ENCODE data around the gene ALDH1L1.

The ALDH1L1 gene

DNA sequence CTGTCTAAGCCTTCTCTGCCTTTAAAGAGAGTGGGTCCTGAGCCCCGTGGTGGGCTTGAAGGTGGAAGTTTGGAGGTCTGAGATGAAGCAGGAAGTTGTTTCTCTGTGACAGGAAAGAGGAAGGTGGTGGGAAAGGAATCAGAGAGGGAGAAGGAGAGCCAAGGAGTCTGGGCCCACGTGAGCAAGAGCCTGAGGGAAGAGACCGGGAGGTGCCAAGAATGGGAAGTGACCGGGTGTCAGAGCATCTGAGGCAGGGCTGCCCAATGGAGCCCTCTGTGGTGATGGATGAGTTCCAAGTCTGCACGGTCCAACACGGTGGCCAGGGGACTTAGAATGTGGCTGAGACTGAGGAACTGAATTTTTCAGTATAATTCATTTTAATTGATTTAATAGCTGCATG is 24.6 kb downstream of the ALDH1L1 start:
- no peak overlapping the region for H3K4me3 ChIP-seq (ENCODE audit: low read length)
- DNase-seq (ENCODE audit: low read depth) = no peak
- TF ChIP-seq CTCF (conservative IDR thresholded peaks at IDR 0.05; ENCODE audit: low read length) = no peak

DNA sequence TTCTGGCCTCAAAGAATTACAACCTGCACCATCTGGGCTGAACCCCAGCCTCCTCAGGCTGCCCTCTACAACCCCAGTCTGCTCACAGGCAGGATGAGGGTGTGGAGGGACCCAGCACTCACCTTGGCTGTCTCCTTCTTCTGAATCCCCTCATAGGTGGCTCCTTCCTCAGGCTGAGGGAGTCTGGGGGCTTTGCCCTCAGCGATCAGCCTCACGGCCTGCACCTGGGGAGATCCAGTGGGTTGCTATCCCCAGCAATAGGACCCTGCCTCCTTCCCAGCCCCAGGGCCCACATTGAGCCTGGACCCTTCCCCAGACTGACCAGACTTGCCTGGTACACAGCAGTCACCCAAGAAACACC is 25.1 kb downstream of the ALDH1L1 start:
- TF ChIP-seq CTCF (conservative IDR thresholded peaks at IDR 0.05; ENCODE audit: low read length) = no peak

GRCh38 chr3:126154391-126155279 is 25.8 kb downstream of the ALDH1L1 start:
- no peak for DNase-seq (ENCODE audit: low read depth)
- no peak for TF ChIP-seq CTCF (conservative IDR thresholded peaks at IDR 0.05; ENCODE audit: low read length)
- H3K4me3 ChIP-seq (ENCODE audit: low read length) = no peak overlapping the region

More for the DNA sequence above, 25.1 kb downstream of the ALDH1L1 start:
- no peak for DNase-seq (ENCODE audit: low read depth)
- no peak overlapping the region for H3K4me3 ChIP-seq (ENCODE audit: low read length)

DNA sequence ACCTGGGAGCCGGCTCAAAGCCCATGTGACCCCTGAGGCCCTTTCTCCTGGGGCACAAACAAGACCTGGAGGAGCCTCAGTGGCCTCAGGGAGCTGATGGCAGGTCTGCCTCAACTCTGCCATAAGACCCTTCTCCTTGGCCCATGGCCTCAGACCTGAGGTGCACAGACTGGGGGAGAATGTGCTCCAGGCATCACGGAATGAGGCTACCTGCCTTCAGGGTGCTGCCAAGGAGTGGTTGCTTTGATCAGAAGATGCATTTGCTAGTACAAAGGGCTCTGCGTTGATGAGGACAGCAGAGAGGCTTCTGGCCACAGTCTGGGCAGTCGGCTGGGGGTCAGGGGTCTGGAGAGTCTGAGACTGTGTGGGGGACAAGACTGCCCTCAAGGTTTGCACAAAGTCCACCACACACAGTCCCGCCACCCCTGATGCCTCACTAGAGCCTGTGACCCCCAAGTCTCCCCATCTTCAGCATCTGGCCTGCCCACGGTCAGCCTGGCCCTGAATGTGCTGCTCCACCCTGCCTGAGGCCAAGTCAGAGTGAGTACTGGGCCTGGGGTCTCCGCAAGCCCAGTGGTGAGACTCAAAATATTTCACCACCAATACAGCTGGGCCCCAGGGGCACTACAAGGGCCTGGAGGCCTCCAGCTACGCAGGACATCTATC is 26.6 kb downstream of the ALDH1L1 start:
- no peak for DNase-seq (ENCODE audit: low read depth)
- H3K4me3 ChIP-seq (ENCODE audit: low read length) = no peak overlapping the region
- no peak for TF ChIP-seq CTCF (conservative IDR thresholded peaks at IDR 0.05; ENCODE audit: low read length)

DNA sequence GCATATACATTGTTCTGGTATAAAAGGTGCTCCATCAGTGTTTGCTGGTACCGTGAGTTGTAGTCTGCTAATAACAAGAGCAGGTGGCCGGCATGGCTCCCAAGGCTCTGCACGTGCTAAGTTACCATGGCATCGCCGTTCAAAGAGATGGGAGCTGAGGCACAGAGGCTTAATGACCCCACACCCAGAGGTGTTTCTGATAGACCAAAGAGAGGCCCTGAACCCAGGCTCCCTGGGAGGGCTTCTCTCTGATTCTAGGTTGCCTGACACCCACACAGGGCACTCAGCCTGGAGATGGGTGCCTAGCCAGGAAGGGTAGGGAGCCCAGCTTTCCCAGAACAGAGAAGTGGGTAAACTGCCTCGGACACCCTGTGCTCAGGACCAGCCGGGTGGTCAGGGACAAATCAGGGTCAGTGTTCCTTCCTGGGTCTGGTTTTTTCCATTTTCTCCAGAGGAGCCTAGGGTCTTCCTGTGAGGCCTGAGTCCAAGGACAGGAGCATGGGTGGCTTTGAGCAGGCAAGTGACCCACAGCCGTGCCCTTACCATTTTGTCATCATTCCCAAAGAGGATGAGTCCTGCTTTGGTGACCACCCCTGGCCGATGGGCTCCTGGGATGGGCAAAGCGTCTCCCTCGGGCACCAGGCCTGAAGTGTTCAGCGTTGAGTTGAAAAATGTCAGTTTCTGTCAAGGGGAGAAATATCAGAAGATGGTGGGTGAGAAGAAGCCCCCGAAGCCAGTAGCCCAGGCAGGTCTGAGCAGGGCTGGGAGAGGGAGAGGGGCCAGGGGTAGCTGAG is 27.3 kb downstream of the ALDH1L1 start:
- no peak for TF ChIP-seq CTCF (conservative IDR thresholded peaks at IDR 0.05; ENCODE audit: low read length)
- H3K4me3 ChIP-seq (ENCODE audit: low read length) = no peak overlapping the region
- no peak for DNase-seq (ENCODE audit: low read depth)

GRCh38 chr3:126152458-126152857 is 27.9 kb downstream of the ALDH1L1 start:
- no peak for TF ChIP-seq CTCF (conservative IDR thresholded peaks at IDR 0.05; ENCODE audit: low read length)

More at GRCh38 chr3:126152458-126152857, 27.9 kb downstream of the ALDH1L1 start:
- no peak overlapping the region for H3K4me3 ChIP-seq (ENCODE audit: low read length)
- DNase-seq (ENCODE audit: low read depth) = no peak
